Adrenal gland (tissue), 12 donors: ENCODE results near the gene KLHL36. TPM values are rescaled to one million over a fixed set of nuclear protein-coding genes. Genes with fewer than 3 reads are reported as not detected.

ENCODE experiments used
- DNase-seq, 7 donors: peaks; one replicate each; pipeline ENCODE4 v3.0.0-alpha.2; 2019 to 2020
- H3K27ac ChIP-seq, 5 donors: fragments of 200-600 bp; sonication (generic) in 4 of 5; 1 replicate in 3 of 5; 2 replicates in 2 of 5; pipeline versions ENCODE4 v1.5.1 to v1.8.0; 2016 to 2020; ENCODE audit warnings: mild to moderate bottlenecking in 1 of 5
- H3K27me3 ChIP-seq: fragments of 200-600 bp; 2 replicates; pipeline ENCODE4 v1.8.0; 2021
- H3K36me3 ChIP-seq, 2 donors: fragments of 200-600 bp; replicated peaks in 1 of 2; 1 replicate in 1 of 2; 2 replicates in 1 of 2; pipeline versions ENCODE4 v1.5.1 to v1.8.0; 2018 to 2022
- H3K4me1 ChIP-seq, 2 donors: fragments of 200-600 bp; replicated peaks in 1 of 2; 1 replicate in 1 of 2; 2 replicates in 1 of 2; pipeline versions ENCODE4 v1.5.1 to v1.8.0; 2018 to 2021
- H3K4me3 ChIP-seq, 4 donors: fragments of 200-600 bp; sonication (generic) in 3 of 4; one replicate each; pipeline ENCODE4 v1.5.1; 2016 to 2018
- H3K9me3 ChIP-seq, 3 donors: fragments of 200-600 bp; sonication (generic) in 1 of 3; replicated peaks in 1 of 3; 1 replicate in 2 of 3; 2 replicates in 1 of 3; pipeline versions ENCODE4 v1.5.1 to v1.8.0; 2016 to 2021
- POLR2A ChIP-seq, 2 donors: fragments of 450-650 bp; IDR thresholded peaks; one replicate each; pipeline ENCODE4 v1.6.1; 2017; ENCODE audit warnings: antibody characterized with exemption in 2 of 2, mild to moderate bottlenecking in 2 of 2, moderate library complexity in 1 of 2
- WGBS, 4 donors: extraction: QIAGEN DNeasy Blood & Tissue Kit in 2 of 4; methylation state at CpG; one replicate each; pipeline versions ENCODE4 v1.1.5 to v1.1.7; 2013 to 2017; 5-methylcytosine and 5-hydroxymethylcytosine counted together
- intact Hi-C, 2 donors: fragments of 100-400 bp; cut with DNase I; formaldehyde crosslinking; loops; one replicate each; pipeline versions ENCODE4 v1.14.1 to v1.15.0; 2022 to 2023
- polyA plus RNA-seq, 3 donors: library from polyadenylated mRNA; stranded (reverse); fragments of 200-250 nt in 2 of 3; fragments of 350-450 nt in 1 of 3; fragmentation: Illumina TruSeq in 1 of 3; extraction: RNeasy Lipid Tissue Mini Kit (QIAGEN cat#74804) in 1 of 3; gene quantifications; one replicate each; pipeline ENCODE4 v1.2.3, GENCODE V29; 2013 to 2014
- total RNA-seq, 9 donors: library from RNA; depleted of rRNA in 4 of 9; stranded (reverse); fragments of >200 nt in 4 of 9; fragments of 120-200 nt in 1 of 9; fragmentation: NEBNext Ultra II Directional in 1 of 9; extraction: Animal tissue kit (Norgen Biotek cat#: 25700) in 1 of 9; gene quantifications; one replicate each; pipeline versions ENCODE4 v1.1.0 to v1.2.4, GENCODE V29; 2013 to 2023
- TF ChIP-seq, protein P1 (sequence below), 6 experiments: fragments of 450-650 bp in 4 of 6; fragments of 200-600 bp in 2 of 6; sonication (generic) in 1 of 6; IDR thresholded peaks; 1 replicate in 5 of 6; 2 replicates in 1 of 6; pipeline versions ENCODE4 v1.5.1 to v1.8.0; 2016 to 2021; ENCODE audit warnings: antibody characterized with exemption in 6 of 6, mild to moderate bottlenecking in 2 of 6, moderate library complexity in 1 of 6
- donor health status: healthy with polysubstance abuse.
- donor health status: Bipolar disorder and iron deficiency.
- donor health status: DM: yes; HTN: yes; CAD: no.
- donor health status: DM: no; HTN: no; CAD: no.
- donor health status: DM: no; HTN: no; CAD: no.
- donor health status: DM: yes; HTN: yes; CAD: no.

The KLHL36 gene
- total and polyA plus RNA-seq, 12 donors: 10.7 to 81.6 (median 54.7) TPM

DNA sequence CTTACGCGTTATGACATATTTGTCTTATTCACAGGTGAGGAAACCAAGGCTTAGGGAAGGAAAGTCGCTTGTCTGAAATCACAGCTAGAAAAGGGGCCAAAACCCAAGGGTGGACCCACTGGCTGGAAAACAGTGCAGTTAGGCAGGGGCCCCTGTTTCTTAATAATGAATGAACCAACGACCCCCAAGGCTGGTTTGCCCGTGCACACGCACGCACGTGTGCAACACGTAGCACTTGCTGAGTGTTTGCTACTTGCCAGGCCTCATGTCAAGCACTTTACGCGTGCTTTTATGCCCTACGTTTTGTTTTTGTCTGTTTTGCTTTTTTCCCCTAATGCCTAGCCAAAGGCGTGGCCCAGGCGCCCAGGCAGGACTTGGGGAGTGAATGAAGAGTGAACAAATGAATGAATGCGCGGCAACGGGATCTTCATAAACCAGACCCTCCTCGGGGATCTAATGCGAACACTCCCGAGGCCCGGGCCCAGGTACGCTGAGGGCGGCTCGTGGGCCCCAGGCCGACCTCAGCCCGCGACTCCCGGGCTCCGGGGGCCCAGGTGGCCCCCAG, 50.9 kb downstream of the KLHL36 start:
- intact Hi-C loops: no loop called here
- Histone ChIP-seq H3K27me3 (no peaks in the 10 kb centered on the region), H3K4me1 (peaks cover 10 to 29% of the 10 kb centered on the region in 2 donors), H3K27ac (peak overlapping the region in 2 of 5 donors; percentile 84 to 88), H3K36me3 (no peaks in the 10 kb centered on the region), H3K4me3 (peak overlapping the region in 3 of 4 donors; percentile 38 to 100 (median 74)), H3K9me3 (no peaks in the 10 kb centered on the region)
- peak in 4 of 7 donors; percentile 10 to 48 (median 22) for DNase-seq
- TF ChIP-seq, protein P1, sequence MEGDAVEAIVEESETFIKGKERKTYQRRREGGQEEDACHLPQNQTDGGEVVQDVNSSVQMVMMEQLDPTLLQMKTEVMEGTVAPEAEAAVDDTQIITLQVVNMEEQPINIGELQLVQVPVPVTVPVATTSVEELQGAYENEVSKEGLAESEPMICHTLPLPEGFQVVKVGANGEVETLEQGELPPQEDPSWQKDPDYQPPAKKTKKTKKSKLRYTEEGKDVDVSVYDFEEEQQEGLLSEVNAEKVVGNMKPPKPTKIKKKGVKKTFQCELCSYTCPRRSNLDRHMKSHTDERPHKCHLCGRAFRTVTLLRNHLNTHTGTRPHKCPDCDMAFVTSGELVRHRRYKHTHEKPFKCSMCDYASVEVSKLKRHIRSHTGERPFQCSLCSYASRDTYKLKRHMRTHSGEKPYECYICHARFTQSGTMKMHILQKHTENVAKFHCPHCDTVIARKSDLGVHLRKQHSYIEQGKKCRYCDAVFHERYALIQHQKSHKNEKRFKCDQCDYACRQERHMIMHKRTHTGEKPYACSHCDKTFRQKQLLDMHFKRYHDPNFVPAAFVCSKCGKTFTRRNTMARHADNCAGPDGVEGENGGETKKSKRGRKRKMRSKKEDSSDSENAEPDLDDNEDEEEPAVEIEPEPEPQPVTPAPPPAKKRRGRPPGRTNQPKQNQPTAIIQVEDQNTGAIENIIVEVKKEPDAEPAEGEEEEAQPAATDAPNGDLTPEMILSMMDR (IDR thresholded peaks at IDR 0.05): no peak
- no peak for TF ChIP-seq POLR2A (IDR thresholded peaks at IDR 0.05)
- 23 to 37% (median 28%) methylated on average over 21 to 29 of the region's 29 CpGs for WGBS, 4 donors

DNA sequence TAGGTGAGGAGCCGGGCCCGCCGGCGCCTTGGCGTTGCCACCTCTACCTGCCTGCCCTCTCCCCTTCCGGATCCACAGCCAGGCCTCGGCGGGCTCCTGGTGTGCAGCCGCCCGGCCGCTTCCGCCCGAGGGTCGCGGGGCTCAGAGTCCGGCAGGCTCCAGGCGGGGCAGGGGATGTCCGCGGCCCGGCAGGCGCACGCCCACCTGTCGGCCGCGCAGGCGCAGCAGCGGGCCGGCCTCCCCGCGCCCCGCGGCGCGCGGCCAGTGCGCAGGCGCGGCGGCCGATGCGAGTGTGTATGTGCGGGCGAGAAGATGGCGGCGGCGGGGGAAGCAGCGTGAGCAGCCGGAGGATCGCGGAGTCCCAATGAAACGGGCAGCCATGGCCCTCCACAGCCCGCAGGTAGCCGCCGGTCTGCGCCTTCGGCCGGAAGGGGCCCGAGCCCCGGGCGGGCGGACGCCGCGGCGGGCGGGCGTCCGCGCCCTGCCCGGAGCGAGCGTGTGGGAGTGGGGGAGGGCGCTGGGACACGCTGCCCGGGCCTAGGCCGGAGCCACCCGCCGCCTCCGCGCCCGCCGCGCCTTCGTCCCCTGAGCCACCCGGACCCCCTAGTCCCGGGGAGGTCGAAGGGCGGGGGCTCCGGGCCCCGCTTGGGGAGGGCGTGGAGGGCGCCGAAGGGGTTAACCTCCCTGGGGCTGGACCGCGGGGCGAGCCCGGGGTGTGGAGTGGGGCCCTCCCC, 51.6 kb downstream of the KLHL36 start, which contains the start of gene USP10:
Gene USP10 (plus strand): TSS at position 289 of the 734 bp plus-strand sequence. CDS start 91 bp downstream, at position 380.
- Histone ChIP-seq H3K4me1 (peaks cover 11 to 35% of the 10 kb centered on the region in 2 donors), H3K27ac (peak within 1 kb of the TSS; percentile 16 to 88 (median 84)), H3K36me3 (no peaks in the 10 kb centered on the region), H3K4me3 (peak within 1 kb of the TSS; percentile 65 to 100 (median 80)), H3K27me3 (no peaks in the 10 kb centered on the region), H3K9me3 (no peaks in the 10 kb centered on the region)
- TF ChIP-seq, protein P1 (IDR thresholded peaks at IDR 0.05): peak in 1 of 6 experiments; percentile 10
- peak in 1 of 2 donors; percentile 45 for TF ChIP-seq POLR2A (IDR thresholded peaks at IDR 0.05)
- intact Hi-C loops: no loop called here
- WGBS, 4 donors: 0% methylated on average over 15 to 97 of the region's 97 CpGs
- DNase-seq: peak; percentile 63 to 84 (median 72)

DNA sequence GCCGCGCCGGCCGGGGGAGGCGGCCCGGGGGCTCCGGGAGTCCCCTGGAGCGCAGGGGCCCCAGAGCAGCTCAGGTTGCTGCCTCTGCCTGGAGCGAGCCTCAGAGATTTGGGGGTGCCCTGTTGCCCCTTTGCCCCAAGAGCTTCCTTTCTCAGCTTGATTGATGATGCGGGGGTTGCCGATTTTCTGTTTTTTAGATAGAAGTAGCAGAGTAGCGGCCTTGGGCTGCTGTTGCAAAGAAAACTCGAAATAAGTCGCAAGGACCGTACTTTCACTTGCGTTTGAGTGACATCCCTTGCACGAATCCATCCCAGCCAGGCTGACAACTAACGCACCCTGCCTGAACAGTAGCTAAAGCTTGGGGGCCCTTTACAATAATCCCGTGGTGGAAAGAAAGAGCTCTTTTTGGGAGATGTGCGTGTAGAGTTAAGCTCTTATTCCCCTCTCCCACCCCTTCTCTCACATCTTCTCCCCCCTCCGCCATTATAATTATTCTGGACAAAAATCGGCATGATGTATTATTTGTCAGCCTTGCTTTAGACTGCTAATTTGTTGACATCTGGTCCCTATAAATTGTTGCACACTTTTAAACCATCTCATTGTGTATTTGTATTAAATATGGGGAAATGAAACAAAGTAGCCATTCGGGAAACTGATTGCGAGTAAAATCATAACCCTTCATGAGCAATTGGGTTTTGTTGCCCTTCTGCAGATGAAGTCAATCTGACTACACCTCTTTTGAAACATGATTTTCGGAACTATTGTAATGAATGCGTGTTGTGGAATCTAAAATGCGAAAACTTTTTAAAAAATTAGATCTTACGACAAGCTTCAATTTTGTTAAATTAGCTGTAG, 52.4 kb downstream of the KLHL36 start:
- intact Hi-C loops: no loop called here
- Histone ChIP-seq H3K9me3 (no peaks in the 10 kb centered on the region), H3K4me1 (peaks cover 11 to 35% of the 10 kb centered on the region in 2 donors), H3K27me3 (no peaks in the 10 kb centered on the region), H3K27ac (peak overlapping the region; percentile 16 to 88 (median 84)), H3K36me3 (no peaks in the 10 kb centered on the region), H3K4me3 (peak overlapping the region; percentile 65 to 100 (median 80))
- peak in 3 of 7 donors; percentile 18 to 37 (median 23) for DNase-seq
- 3 to 5% (median 4%) methylated on average over 21 to 28 of the region's 28 CpGs for WGBS, 4 donors
- no peak for TF ChIP-seq POLR2A (IDR thresholded peaks at IDR 0.05)
- TF ChIP-seq, protein P1 (IDR thresholded peaks at IDR 0.05): no peak

DNA sequence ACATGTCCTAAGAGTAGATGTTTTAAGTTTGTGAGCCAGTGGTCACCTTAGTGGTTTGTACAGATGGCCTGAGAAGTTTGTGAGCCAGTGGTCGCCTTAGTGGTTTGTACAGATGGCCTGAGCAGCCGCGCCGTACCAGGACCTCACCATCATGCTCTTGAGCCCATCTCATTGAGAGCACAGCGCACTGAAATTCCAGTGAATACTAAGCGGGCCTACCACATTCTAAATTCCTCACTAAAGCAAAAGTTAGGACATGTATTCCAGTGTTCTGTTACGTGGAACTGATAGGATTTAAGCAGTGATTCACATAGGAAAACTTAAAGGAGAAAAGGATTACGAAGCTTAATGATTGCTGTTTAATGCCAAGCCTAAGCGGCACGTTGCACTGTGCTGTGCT, 55.4 kb downstream of the KLHL36 start:
- no peaks in the 10 kb centered on the region for H3K27me3 ChIP-seq
- DNase-seq: no peak
- H3K36me3 ChIP-seq: no peaks in the 10 kb centered on the region
- H3K27ac ChIP-seq: no peak overlapping the region
- intact Hi-C loops: no loop called here
- H3K4me3 ChIP-seq: no peak overlapping the region
- WGBS, 4 donors: 93 to 95% (median 94%) methylated on average over 10 of the region's 10 CpGs
- TF ChIP-seq, protein P1 (IDR thresholded peaks at IDR 0.05): no peak
- TF ChIP-seq POLR2A (IDR thresholded peaks at IDR 0.05): no peak
- H3K4me1 ChIP-seq: peaks cover 11 to 43% of the 10 kb centered on the region in 2 donors
- no peaks in the 10 kb centered on the region for H3K9me3 ChIP-seq
